ENCODE results near the gene PPM1A. TPM values are rescaled to one million over a fixed set of nuclear protein-coding genes. Genes with fewer than 3 reads are reported as not detected.
"Not testable (repeated sequence)": the region's sequence is repeated elsewhere in the genome, so short reads cannot be mapped to it uniquely, and the experiment has no call there.

PPM1A gene
- total RNA-seq, 1 experiment from 2014 or later: 69.3 TPM

DNA sequence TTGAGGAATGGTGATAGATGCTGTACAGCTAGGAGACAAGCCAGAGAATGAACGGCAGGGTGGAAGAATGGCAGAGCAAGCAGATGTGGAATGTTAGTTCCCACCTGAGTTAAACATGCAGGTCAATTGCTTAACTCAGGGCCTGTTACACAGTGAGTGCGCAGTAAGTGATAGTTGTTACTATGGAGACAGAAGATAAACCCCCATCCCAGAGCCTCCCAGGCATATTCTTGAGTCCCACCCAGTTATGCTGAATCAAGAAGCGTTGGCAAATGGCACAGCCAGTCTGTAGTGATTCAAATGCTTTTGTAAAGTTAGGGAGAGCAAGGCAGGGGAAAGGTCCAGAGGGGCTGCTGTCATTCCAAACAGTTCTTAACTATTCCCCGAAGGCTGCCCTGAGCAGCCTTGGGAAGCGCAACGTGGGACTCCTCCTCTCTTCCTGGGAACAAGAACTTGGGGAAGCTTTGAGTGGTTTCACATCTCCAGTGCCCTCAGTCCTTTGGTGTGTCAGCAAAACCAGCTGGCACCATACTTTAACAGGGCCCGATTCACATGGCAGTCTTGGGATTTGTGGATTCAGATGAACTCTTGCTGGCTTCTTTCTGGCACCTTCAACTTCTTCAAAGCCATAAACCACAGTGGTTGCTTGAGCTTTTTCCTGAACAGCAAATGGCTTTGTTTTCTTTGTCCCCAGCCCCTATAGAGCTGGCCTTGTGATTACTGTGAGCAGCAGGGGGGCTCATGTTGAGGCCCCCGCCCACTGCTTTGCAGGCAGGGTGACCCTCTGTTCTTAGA is 66.4 kb downstream of the PPM1A start:
- ChIA-PET CTCF (interaction anchor here (0.6 to 1.1 kb wide), 2 partner anchors 16 to 154 kb away, joined by 3 to 9 read pairs; no protein-coding TSS in a partner anchor), POLR2A (ENCODE audit: unreplicated experiment) (no interaction called here)
- Histone ChIP-seq H2AFZ (ENCODE audit: low read length) (no peak overlapping the region), H3K27ac (ENCODE audit: low read length) (no peak overlapping the region), H3K36me3 (ENCODE audit: low read depth, low read length) (no peaks in the 10 kb centered on the region), H3K9me2 (replicated peaks; ENCODE audit: low read length) (no peaks in the 10 kb centered on the region), H4K20me1 (ENCODE audit: low read length) (no peaks in the 10 kb centered on the region), H3K4me3 (ENCODE audit: low read length) (no peak overlapping the region), H3K9ac (ENCODE audit: low read length) (no peak overlapping the region), H3K9me3 (ENCODE audit: low read length) (no peaks in the 10 kb centered on the region), H3K27me3 (ENCODE audit: low read length) (peaks cover 54% of the 10 kb centered on the region), H3K79me2 (ENCODE audit: low read length) (no peaks in the 10 kb centered on the region), H3K4me1 (ENCODE audit: insufficient read depth, low read length) (no peaks in the 10 kb centered on the region), H3F3A (ENCODE audit: low read length, unreplicated experiment) (no peaks in the 10 kb centered on the region), H3K4me2 (ENCODE audit: low read length) (no peak overlapping the region)
- no peak for ATAC-seq
- no TSS peak for BruUV-seq (replicated peaks)
- TF ChIP-seq EZH2 (IDR thresholded peaks at IDR 0.05; ENCODE audit: low read length, unreplicated experiment): no peak
- TF ChIP-seq EZH2phosphoT487 (IDR thresholded peaks at IDR 0.05; ENCODE audit: borderline replicate concordance, low read length): no peak
- TF ChIP-seq, protein P1, sequence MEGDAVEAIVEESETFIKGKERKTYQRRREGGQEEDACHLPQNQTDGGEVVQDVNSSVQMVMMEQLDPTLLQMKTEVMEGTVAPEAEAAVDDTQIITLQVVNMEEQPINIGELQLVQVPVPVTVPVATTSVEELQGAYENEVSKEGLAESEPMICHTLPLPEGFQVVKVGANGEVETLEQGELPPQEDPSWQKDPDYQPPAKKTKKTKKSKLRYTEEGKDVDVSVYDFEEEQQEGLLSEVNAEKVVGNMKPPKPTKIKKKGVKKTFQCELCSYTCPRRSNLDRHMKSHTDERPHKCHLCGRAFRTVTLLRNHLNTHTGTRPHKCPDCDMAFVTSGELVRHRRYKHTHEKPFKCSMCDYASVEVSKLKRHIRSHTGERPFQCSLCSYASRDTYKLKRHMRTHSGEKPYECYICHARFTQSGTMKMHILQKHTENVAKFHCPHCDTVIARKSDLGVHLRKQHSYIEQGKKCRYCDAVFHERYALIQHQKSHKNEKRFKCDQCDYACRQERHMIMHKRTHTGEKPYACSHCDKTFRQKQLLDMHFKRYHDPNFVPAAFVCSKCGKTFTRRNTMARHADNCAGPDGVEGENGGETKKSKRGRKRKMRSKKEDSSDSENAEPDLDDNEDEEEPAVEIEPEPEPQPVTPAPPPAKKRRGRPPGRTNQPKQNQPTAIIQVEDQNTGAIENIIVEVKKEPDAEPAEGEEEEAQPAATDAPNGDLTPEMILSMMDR (conservative IDR thresholded peaks at IDR 0.05; ENCODE audit: low read depth, low read length): no peak
- intact Hi-C loops (cut with micrococcal nuclease): no loop called here
- no peak for DNase-seq

DNA sequence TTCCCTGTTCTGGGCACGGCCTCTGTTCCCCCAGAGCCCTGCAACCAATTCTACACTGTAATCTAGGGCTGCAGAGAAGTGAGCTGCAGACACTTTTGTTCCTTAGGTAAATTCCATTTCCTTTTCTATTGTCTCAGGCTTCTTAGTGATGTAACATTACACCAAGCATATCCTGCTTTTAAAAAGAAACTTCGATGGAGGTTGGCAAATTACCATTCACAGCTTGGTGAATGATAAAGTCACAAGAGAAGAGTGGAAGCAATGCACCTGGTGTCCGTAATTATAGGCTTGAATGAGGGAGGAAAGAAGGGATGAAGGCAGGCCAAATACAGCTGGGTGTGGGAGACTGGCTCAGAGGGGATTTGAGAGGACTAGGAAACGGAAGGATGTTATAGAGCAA is 68.6 kb downstream of the PPM1A start:
- Histone ChIP-seq H3K4me2 (ENCODE audit: low read length) (no peak overlapping the region), H2AFZ (ENCODE audit: low read length) (no peak overlapping the region), H3K9me2 (replicated peaks; ENCODE audit: low read length) (no peaks in the 10 kb centered on the region), H3K36me3 (ENCODE audit: low read depth, low read length) (no peaks in the 10 kb centered on the region), H4K20me1 (ENCODE audit: low read length) (no peaks in the 10 kb centered on the region), H3K27me3 (ENCODE audit: low read length) (peaks cover 62% of the 10 kb centered on the region), H3K27ac (ENCODE audit: low read length) (no peak overlapping the region), H3K4me3 (ENCODE audit: low read length) (no peak overlapping the region), H3K79me2 (ENCODE audit: low read length) (no peaks in the 10 kb centered on the region), H3K9ac (ENCODE audit: low read length) (no peak overlapping the region), H3K9me3 (ENCODE audit: low read length) (no peaks in the 10 kb centered on the region), H3F3A (ENCODE audit: low read length, unreplicated experiment) (no peaks in the 10 kb centered on the region), H3K4me1 (ENCODE audit: insufficient read depth, low read length) (no peaks in the 10 kb centered on the region)
- no peak for DNase-seq
- ATAC-seq: peak; percentile 45; the same call in 1 of the 2 replicates
- no TSS peak for BruUV-seq (replicated peaks)
- TF ChIP-seq, protein P1 (conservative IDR thresholded peaks at IDR 0.05; ENCODE audit: low read depth, low read length): no peak
- no peak for TF ChIP-seq EZH2 (IDR thresholded peaks at IDR 0.05; ENCODE audit: low read length, unreplicated experiment)
- no peak for TF ChIP-seq EZH2phosphoT487 (IDR thresholded peaks at IDR 0.05; ENCODE audit: borderline replicate concordance, low read length)
- POLR2A ChIA-PET (ENCODE audit: unreplicated experiment): no interaction called here
- intact Hi-C loops (cut with micrococcal nuclease): no loop called here
- CTCF ChIA-PET: interaction anchor here (0.6 kb wide), 1 partner anchor 238 kb away, joined by 3 read pairs; no protein-coding TSS in a partner anchor

DNA sequence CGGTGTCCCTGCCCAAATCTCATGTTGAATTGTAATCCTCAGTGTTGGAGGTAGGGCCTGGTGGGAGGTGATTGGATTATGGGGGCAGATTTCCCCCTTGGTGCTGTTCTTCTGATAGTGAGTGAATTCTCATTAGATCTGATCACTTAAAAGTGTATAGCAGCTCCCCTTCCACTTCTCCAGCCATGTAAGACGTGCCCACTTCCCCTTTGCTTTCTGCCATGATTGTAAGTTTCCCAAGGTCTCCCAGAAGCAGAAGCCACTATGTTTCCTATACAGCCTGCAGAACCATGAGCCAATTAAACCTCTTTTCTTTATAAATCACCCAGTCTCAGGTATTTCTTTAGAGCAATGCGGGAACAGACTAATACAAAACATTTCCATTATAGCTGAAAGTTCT is 71.8 kb downstream of the PPM1A start:
- ATAC-seq; H3K36me3 ChIP-seq (ENCODE audit: low read depth, low read length); POLR2A ChIA-PET (ENCODE audit: unreplicated experiment); H3K9ac ChIP-seq (ENCODE audit: low read length); DNase-seq; H3K4me3 ChIP-seq (ENCODE audit: low read length); H3K27ac ChIP-seq (ENCODE audit: low read length); H2AFZ ChIP-seq (ENCODE audit: low read length); H3K4me1 ChIP-seq (ENCODE audit: insufficient read depth, low read length); H3K9me3 ChIP-seq (ENCODE audit: low read length); H3K9me2 ChIP-seq (replicated peaks; ENCODE audit: low read length); H3F3A ChIP-seq (ENCODE audit: low read length, unreplicated experiment); H4K20me1 ChIP-seq (ENCODE audit: low read length); H3K4me2 ChIP-seq (ENCODE audit: low read length); H3K79me2 ChIP-seq (ENCODE audit: low read length); BruUV-seq (replicated peaks); CTCF ChIA-PET; intact Hi-C loops (cut with micrococcal nuclease): not testable (repeated sequence)
- peaks cover 52% of the 10 kb centered on the region for H3K27me3 ChIP-seq (ENCODE audit: low read length)

Data from PC-3 (cell line).